Esophagus squamous epithelium (tissue), 5 donors: ENCODE data around the gene SNX8. TPM values are rescaled to one million over a fixed set of nuclear protein-coding genes. Genes with fewer than 3 reads are reported as not detected.

Experiments
- DNase-seq: peaks from one replicate; lab custom pipeline; 2025; lab: John Stamatoyannopoulos, UW
- H3K27ac ChIP-seq, 4 donors: fragments of 200-600 bp; sonication (generic); one replicate each; pipeline ENCODE4 v1.5.1; 2016 to 2019; ENCODE audit warnings: mild to moderate bottlenecking in 1 of 4
- H3K27me3 ChIP-seq, 4 donors: fragments of 200-600 bp; sonication (generic); 1 replicate in 3 of 4; 2 replicates in 1 of 4; pipeline versions ENCODE4 v1.5.1 to v1.6.0; 2017 to 2021; ENCODE audit warnings: antibody characterized with exemption in 1 of 4
- H3K36me3 ChIP-seq, 3 donors: fragments of 200-600 bp; sonication (generic); one replicate each; pipeline ENCODE4 v1.5.1; 2016 to 2019
- H3K4me1 ChIP-seq, 3 donors: fragments of 200-600 bp; sonication (generic); one replicate each; pipeline ENCODE4 v1.5.1; 2017 to 2019
- H3K4me3 ChIP-seq, 4 donors: fragments of 200-600 bp; sonication (generic); 1 replicate in 3 of 4; 2 replicates in 1 of 4; pipeline ENCODE4 v1.5.1; 2016 to 2019; ENCODE audit warnings: mild to moderate bottlenecking in 2 of 4, moderate library complexity in 1 of 4
- H3K9me3 ChIP-seq, 3 donors: fragments of 200-600 bp; sonication (generic); one replicate each; pipeline ENCODE4 v1.5.1; 2016 to 2019
- CTCF ChIP-seq, 6 experiments: fragments of 450-650 bp in 4 of 6; fragments of 200-600 bp in 2 of 6; sonication (generic) in 2 of 6; IDR thresholded peaks; one replicate each; pipeline ENCODE4 v1.5.1; 2016 to 2019; ENCODE audit warnings: antibody characterized with exemption in 6 of 6, mild to moderate bottlenecking in 4 of 6, moderate library complexity in 4 of 6
- POLR2A ChIP-seq, 4 donors: fragments of 450-650 bp; IDR thresholded peaks; one replicate each; pipeline ENCODE4 v1.6.1; 2017; ENCODE audit warnings: antibody characterized with exemption in 4 of 4, mild to moderate bottlenecking in 4 of 4, moderate library complexity in 3 of 4
- WGBS, 2 donors: methylation state at CpG; one replicate each; pipeline ENCODE4 v1.1.5; 2018; 5-methylcytosine and 5-hydroxymethylcytosine counted together
- intact Hi-C: fragments of 100-400 bp; cut with DNase I; formaldehyde crosslinking; loops from one replicate; pipeline ENCODE4 v1.15.0; 2022
- total RNA-seq, 4 donors: library from RNA; depleted of rRNA; stranded (reverse); fragments of >200 nt; gene quantifications; one replicate each; pipeline ENCODE4 v1.1.0, GENCODE V29; 2016
- donor health status: DM: yes; HTN: yes; CAD: no.

SNX8 gene
- total RNA-seq, 4 donors from 2014 or later, result 4.7 to 17.9 (median 12.5) TPM

- peaks cover 0 to 85% (median 12%) of the 10 kb centered on the region in 3 donors for H3K36me3 ChIP-seq
- H3K4me1 ChIP-seq, result no peaks in the 10 kb centered on the region
- WGBS, 2 donors, result 80 to 88% methylated on average over 16 of the region's 16 CpGs
- no peak for TF ChIP-seq POLR2A (IDR thresholded peaks at IDR 0.05)
- TF ChIP-seq CTCF (IDR thresholded peaks at IDR 0.05), result no peak
- H3K27ac ChIP-seq, result no peak overlapping the region
- DNase-seq, result no peak
- no peak overlapping the region for H3K4me3 ChIP-seq
- H3K27me3 ChIP-seq, result no peaks in the 10 kb centered on the region
- H3K9me3 ChIP-seq, result no peaks in the 10 kb centered on the region
- intact Hi-C loops, result no loop called here
These were observed 109.0 kb downstream of the SNX8 start for GRCh38 chr7:2205036-2205780.

DNA sequence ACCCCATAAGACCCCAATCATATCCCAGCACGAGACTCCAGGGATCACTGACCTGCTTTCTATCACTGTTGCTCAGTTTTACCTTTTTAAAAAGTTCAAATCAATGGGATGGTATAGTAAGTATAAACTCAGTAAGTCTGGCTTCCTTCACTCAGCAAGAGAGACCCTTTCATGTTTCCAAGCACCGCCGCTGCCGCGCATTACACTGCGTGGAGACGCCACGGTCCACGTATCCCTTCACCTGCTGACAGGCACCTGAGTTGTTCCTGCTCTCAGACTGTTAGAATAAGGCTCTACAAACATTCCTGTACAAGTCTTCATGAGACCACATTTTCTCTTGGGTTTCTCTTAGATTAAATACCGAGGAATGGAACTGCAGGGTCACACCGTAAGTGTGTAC, 109.8 kb downstream of the SNX8 start:
- H3K36me3 ChIP-seq, result peaks cover 0 to 90% (median 14%) of the 10 kb centered on the region in 3 donors
- DNase-seq, result no peak
- 92 to 95% methylated on average over 11 of the region's 11 CpGs for WGBS, 2 donors
- H3K9me3 ChIP-seq, result no peaks in the 10 kb centered on the region
- no peaks in the 10 kb centered on the region for H3K27me3 ChIP-seq
- intact Hi-C loops, result no loop called here
- no peaks in the 10 kb centered on the region for H3K4me1 ChIP-seq
- no peak overlapping the region for H3K4me3 ChIP-seq
- H3K27ac ChIP-seq, result no peak overlapping the region
- no peak for TF ChIP-seq POLR2A (IDR thresholded peaks at IDR 0.05)
- TF ChIP-seq CTCF (IDR thresholded peaks at IDR 0.05), result no peak

DNA sequence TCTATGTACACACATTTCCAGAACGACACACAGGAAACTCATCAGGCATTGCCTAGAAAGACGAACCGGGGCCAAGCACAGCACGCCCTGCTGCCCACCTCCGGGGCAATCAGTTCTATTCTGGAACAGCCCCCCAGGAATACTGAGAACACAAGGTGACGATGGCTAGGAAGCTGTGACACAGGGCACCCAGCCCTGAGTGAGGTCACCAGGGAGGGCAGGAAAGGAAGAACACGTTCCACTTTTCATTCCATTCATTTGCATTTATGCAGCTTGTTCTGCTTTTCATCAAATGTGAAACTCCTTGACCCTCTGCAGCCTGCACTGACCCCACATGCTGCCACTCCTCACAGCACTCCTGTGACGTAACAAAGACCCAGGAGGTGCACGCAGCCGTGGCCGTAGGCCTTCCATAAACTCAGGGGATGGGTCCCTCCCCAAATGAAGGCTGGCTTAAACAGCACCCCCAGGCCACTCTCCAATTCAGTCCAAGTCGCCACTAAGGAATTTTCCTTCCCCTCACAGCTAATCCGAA, 110.4 kb downstream of the SNX8 start:
- no peak overlapping the region for H3K4me3 ChIP-seq
- H3K4me1 ChIP-seq, result no peaks in the 10 kb centered on the region
- WGBS, 2 donors, result 62 to 79% methylated on average over 9 to 11 of the region's 13 CpGs
- no peak for DNase-seq
- TF ChIP-seq CTCF (IDR thresholded peaks at IDR 0.05) (no peak), POLR2A (IDR thresholded peaks at IDR 0.05) (no peak)
- H3K9me3 ChIP-seq, result no peaks in the 10 kb centered on the region
- peaks cover 0 to 91% (median 14%) of the 10 kb centered on the region in 3 donors for H3K36me3 ChIP-seq
- intact Hi-C loops, result no loop called here
- H3K27ac ChIP-seq, result no peak overlapping the region
- no peaks in the 10 kb centered on the region for H3K27me3 ChIP-seq

DNA sequence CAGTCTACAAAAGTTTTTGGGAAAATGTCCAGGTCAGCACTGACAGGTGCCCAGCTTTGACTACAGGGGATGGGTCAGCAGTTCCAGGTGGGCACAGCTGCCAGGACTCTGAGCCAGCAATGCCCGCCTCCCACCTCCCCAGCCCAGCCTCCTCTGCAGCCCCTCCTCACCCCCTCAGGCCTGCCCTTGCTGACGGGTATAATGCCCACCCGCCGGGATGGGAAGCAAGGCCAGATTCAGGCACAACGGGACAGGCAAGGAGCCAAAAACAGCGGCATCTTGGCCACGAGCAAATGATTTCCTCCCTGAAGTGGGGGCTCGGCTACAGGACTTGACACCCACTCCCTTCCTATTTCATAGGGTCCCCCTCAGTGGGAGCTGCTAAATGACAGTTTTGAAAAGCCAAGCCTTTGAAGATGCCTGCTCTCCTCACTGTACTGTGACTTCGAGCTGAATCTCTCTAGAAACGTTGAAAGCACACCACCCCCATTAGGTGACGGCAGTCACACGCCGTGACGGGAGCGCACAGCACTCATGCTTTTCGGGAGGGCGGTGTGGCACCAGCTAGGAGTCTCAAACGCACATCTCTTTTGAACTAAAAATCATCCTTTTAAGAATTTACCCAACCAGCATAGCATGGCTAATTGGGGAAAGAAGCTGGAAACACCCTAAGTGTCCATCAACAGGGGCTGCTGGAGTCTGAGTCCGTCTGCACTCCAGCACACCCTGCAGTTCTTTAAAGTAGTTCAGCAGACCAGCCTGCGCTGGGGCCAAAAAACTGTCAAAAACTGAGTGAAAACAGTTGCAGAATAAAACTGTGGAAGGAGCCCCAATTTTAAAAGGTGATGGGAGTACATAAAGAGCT, 111.1 kb downstream of the SNX8 start:
- 78 to 88% methylated on average over 11 to 14 of the region's 20 CpGs for WGBS, 2 donors
- Histone ChIP-seq H3K4me3 (no peak overlapping the region), H3K36me3 (peaks cover 0 to 91% (median 14%) of the 10 kb centered on the region in 3 donors), H3K4me1 (no peaks in the 10 kb centered on the region), H3K27ac (no peak overlapping the region), H3K9me3 (no peaks in the 10 kb centered on the region), H3K27me3 (no peaks in the 10 kb centered on the region)
- intact Hi-C loops, result no loop called here
- DNase-seq, result no peak
- TF ChIP-seq POLR2A (IDR thresholded peaks at IDR 0.05) (no peak), CTCF (IDR thresholded peaks at IDR 0.05) (no peak)
